HepG2 (cell line): ENCODE measurements around the gene NACAD. TPM values are rescaled to one million over a fixed set of nuclear protein-coding genes. Genes with fewer than 3 reads are reported as not detected.

Source experiments
- ATAC-seq: fragments of 200-7000 bp; cut with Tn5 transposase; 3 replicates; pipeline ENCODE4 v1.9.1; 2020; ENCODE audit warnings: mild to moderate bottlenecking, moderate library complexity
- BruUV-seq: library from RNA; stranded (reverse); fragments of 400-500 nt; replicated peaks from 2 replicates; lab custom pipeline; 2021; lab: Mats Ljungman, UMichigan
- CTCF ChIA-PET: fragments of 300-600 bp; formaldehyde crosslinking; extraction: SDS; loops from one replicate; lab custom pipeline; 2021; ENCODE audit warnings: low total read pairs, inconsistent platforms, low intra/inter-chr PET ratio; lab: Yijun Ruan, JAX
- POLR2A ChIA-PET: fragments of 350-600 bp; sonication (Branson Sonifier 250); formaldehyde crosslinking; loops from one replicate; lab custom pipeline; 2020; ENCODE audit warnings: antibody characterized with exemption, inconsistent platforms; lab: Yijun Ruan, JAX
- DNase-seq: peaks from one replicate; pipeline ENCODE4 v3.0.0-alpha.2; 2015; ENCODE audit warnings: low spot score
- FAIRE-seq: peaks from 3 replicates; lab custom pipeline; 2011; peaks lifted over from hg19 to GRCh38; lab: Jason Lieb, UNC
- H2AFZ ChIP-seq: one replicate; pipeline ENCODE4 v1.6.1; 2011; ENCODE audit warnings: low read length, inconsistent platforms
- H3K27ac ChIP-seq: fragments of 300-600 bp; 3 replicates; pipeline ENCODE4 v1.8.0; 2011; ENCODE audit warnings: mixed run types, mild to moderate bottlenecking, mixed read lengths, low read length, inconsistent platforms; ENCODE audit not compliant: insufficient read depth; ENCODE audit errors: extremely low read length
- H3K27me3 ChIP-seq, 2 experiments: fragments of 200-600 bp in 1 of 2; 2 replicates in 1 of 2; 3 replicates in 1 of 2; pipeline versions ENCODE4 v1.6.0 to v1.8.0; 2011; ENCODE audit warnings: low read length in 2 of 2, mild to moderate bottlenecking in 2 of 2, moderate library complexity in 2 of 2, inconsistent platforms in 1 of 2; ENCODE audit not compliant: insufficient read depth in 2 of 2, control insufficient read depth in 1 of 2
- H3K36me3 ChIP-seq, 2 experiments: fragments of 200-600 bp in 1 of 2; replicated peaks in 1 of 2; 2 replicates in 1 of 2; 3 replicates in 1 of 2; pipeline versions ENCODE4 v1.5.1 to v1.8.0; 2011; ENCODE audit warnings: low read length in 2 of 2, inconsistent platforms in 1 of 2; ENCODE audit not compliant: insufficient read depth in 2 of 2, control insufficient read depth in 1 of 2
- H3K4me1 ChIP-seq: 2 replicates; pipeline ENCODE4 v1.5.1; 2012; ENCODE audit warnings: low read length, inconsistent platforms; ENCODE audit not compliant: insufficient read depth
- H3K4me2 ChIP-seq: 2 replicates; pipeline ENCODE4 v1.6.0; 2011; ENCODE audit warnings: low read depth, low read length, inconsistent platforms
- H3K4me3 ChIP-seq, 3 experiments: fragments of 200-600 bp in 1 of 3; sonication (generic), shearing (Covaris generic) in 1 of 3; replicated peaks in 1 of 3; 2 replicates each; pipeline ENCODE4 v1.5.1; 2011 to 2016; ENCODE audit warnings: low read length in 3 of 3, inconsistent platforms in 2 of 3, low read depth in 2 of 3, mild to moderate bottlenecking in 2 of 3, control low read depth in 1 of 3, mixed read lengths in 1 of 3; ENCODE audit not compliant: insufficient read depth in 1 of 3
- H3K79me2 ChIP-seq: one replicate; pipeline ENCODE4 v1.6.1; 2011; ENCODE audit warnings: low read length, inconsistent platforms; ENCODE audit not compliant: insufficient read depth
- H3K9ac ChIP-seq: 2 replicates; pipeline ENCODE4 v1.6.0; 2011; ENCODE audit warnings: mild to moderate bottlenecking, low read depth, low read length, inconsistent platforms; ENCODE audit not compliant: insufficient read depth
- H3K9me3 ChIP-seq: 2 replicates; pipeline ENCODE4 v1.5.1; 2012; ENCODE audit warnings: mild to moderate bottlenecking, low read length
- H4K20me1 ChIP-seq: 2 replicates; pipeline ENCODE4 v1.6.0; 2011; ENCODE audit warnings: inconsistent platforms, mild to moderate bottlenecking, low read length, moderate library complexity; ENCODE audit not compliant: insufficient read depth
- CEBPB ChIP-seq: IDR thresholded peaks from 2 replicates; pipeline ENCODE4 v1.6.1; 2011; ENCODE audit warnings: low read depth, low read length, improper control_type of control experiment, borderline replicate concordance
- HNRNPUL1 ChIP-seq: fragments of 200-400 bp; formaldehyde crosslinking; IDR thresholded peaks from 2 replicates; pipeline ENCODE4 v1.6.1; 2017; ENCODE audit warnings: low read depth, mild to moderate bottlenecking, low read length, moderate library complexity
- ISL2 ChIP-seq: sonication (generic); formaldehyde crosslinking; IDR thresholded peaks from 2 replicates; pipeline ENCODE4 v1.5.0; 2020; ENCODE audit warnings: missing genetic modification reagents
- KDM4B ChIP-seq: sonication (generic); formaldehyde crosslinking; IDR thresholded peaks from 2 replicates; pipeline ENCODE4 v1.4.0; 2020; ENCODE audit warnings: missing genetic modification reagents
- NKX3-1 ChIP-seq: sonication (generic); formaldehyde crosslinking; IDR thresholded peaks from 2 replicates; pipeline ENCODE4 v1.5.0; 2020; ENCODE audit warnings: missing genetic modification reagents
- PAWR ChIP-seq: sonication (generic); formaldehyde crosslinking; IDR thresholded peaks from 2 replicates; pipeline ENCODE4 v1.4.0; 2020; ENCODE audit warnings: missing genetic modification reagents, mild to moderate bottlenecking, borderline replicate concordance
- PHB2 ChIP-seq: fragments of 450-650 bp; IDR thresholded peaks from 2 replicates; pipeline ENCODE4 v1.6.1; 2018; ENCODE audit not compliant: partially characterized antibody
- REXO4 ChIP-seq: sonication (generic); formaldehyde crosslinking; IDR thresholded peaks from 2 replicates; pipeline ENCODE4 v1.8.0; 2022; ENCODE audit warnings: missing genetic modification reagents, mild to moderate bottlenecking, borderline replicate concordance
- TOE1 ChIP-seq: sonication (generic); formaldehyde crosslinking; IDR thresholded peaks from 2 replicates; pipeline ENCODE4 v1.4.0; 2020; ENCODE audit warnings: mild to moderate bottlenecking, missing genetic modification reagents
- ZBTB43 ChIP-seq: sonication (generic); formaldehyde crosslinking; conservative IDR thresholded peaks from 2 replicates; pipeline ENCODE4 v1.4.0; 2020; ENCODE audit warnings: missing genetic modification reagents
- ZMYM4 ChIP-seq: sonication (generic); formaldehyde crosslinking; IDR thresholded peaks from 2 replicates; pipeline ENCODE4 v1.8.1; 2023; ENCODE audit warnings: mild to moderate bottlenecking, missing genetic modification reagents
- ZNF138 ChIP-seq: sonication (generic); formaldehyde crosslinking; IDR thresholded peaks from 2 replicates; pipeline ENCODE4 v1.5.0; 2020; ENCODE audit warnings: mild to moderate bottlenecking, low read depth, missing genetic modification reagents
- ZNF251 ChIP-seq: sonication (generic); formaldehyde crosslinking; IDR thresholded peaks from 2 replicates; pipeline ENCODE4 v1.9.0; 2021; ENCODE audit warnings: mild to moderate bottlenecking, missing genetic modification reagents
- ZNF441 ChIP-seq: sonication (generic); formaldehyde crosslinking; IDR thresholded peaks from 2 replicates; pipeline ENCODE4 v1.7.0; 2021; ENCODE audit warnings: missing genetic modification reagents, borderline replicate concordance
- ZNF574 ChIP-seq: sonication (generic); formaldehyde crosslinking; IDR thresholded peaks from 2 replicates; pipeline ENCODE4 v1.4.0; 2020; ENCODE audit warnings: missing genetic modification reagents
- ZNF773 ChIP-seq: sonication (generic); formaldehyde crosslinking; IDR thresholded peaks from 2 replicates; pipeline ENCODE4 v1.4.0; 2020; ENCODE audit warnings: missing genetic modification reagents, borderline replicate concordance
- ZNF781 ChIP-seq: sonication (generic); formaldehyde crosslinking; IDR thresholded peaks from 2 replicates; pipeline ENCODE4 v1.5.1; 2020; ENCODE audit warnings: borderline replicate concordance, mild to moderate bottlenecking, missing genetic modification reagents; ENCODE audit errors: not compliant biosample characterization
- WGBS: methylation state at CpG from one replicate; pipeline ENCODE4 v1.1.6; 2017; ENCODE audit warnings: low lambda C conversion rate; 5-methylcytosine and 5-hydroxymethylcytosine counted together
- in situ Hi-C: cut with HindIII; loops from 2 replicates; pipeline ENCODE4 v1.10.0; 2017; ENCODE audit warnings: low pct_unique_long_range_greater_than_20kb; ENCODE audit not compliant: extremely low pct_ligation_motif_present
- intact Hi-C: fragments of 100-400 bp; cut with micrococcal nuclease; formaldehyde crosslinking; loops from one replicate; pipeline ENCODE4 v1.10.0; 2022; ENCODE audit not compliant: unreplicated experiment
- polyA plus RNA-seq, 8 experiments: library from polyadenylated mRNA; depleted of rRNA in 3 of 8; stranded (reverse) in 7 of 8; unstranded in 1 of 8; fragments of >200 nt; fragmentation: Illumina TruSeq in 4 of 8; extraction: Trizol in 4 of 8; gene quantifications; 2 replicates each; pipeline versions ENCODE4 v1.2.1 to v1.2.3, GENCODE V29; 2011 to 2016; ENCODE audit warnings: low read depth in 4 of 8, missing spikeins in 1 of 8, mixed read lengths in 1 of 8; ENCODE audit not compliant: insufficient read depth in 1 of 8
- total RNA-seq, 5 experiments: library from RNA; depleted of rRNA; stranded (reverse); fragments of >200 nt; fragmentation: Illumina TruSeq; extraction: Trizol; gene quantifications; 2 replicates each; pipeline ENCODE4 v1.2.3, GENCODE V29; 2016; ENCODE audit warnings: low read depth in 1 of 5

Gene NACAD
- total and polyA plus RNA-seq, 2 of the 13 experiments (the other 11 are each of a cell fraction or from before 2014, with no cell fraction given), result 0.04 TPM; not detected in 1

DNA sequence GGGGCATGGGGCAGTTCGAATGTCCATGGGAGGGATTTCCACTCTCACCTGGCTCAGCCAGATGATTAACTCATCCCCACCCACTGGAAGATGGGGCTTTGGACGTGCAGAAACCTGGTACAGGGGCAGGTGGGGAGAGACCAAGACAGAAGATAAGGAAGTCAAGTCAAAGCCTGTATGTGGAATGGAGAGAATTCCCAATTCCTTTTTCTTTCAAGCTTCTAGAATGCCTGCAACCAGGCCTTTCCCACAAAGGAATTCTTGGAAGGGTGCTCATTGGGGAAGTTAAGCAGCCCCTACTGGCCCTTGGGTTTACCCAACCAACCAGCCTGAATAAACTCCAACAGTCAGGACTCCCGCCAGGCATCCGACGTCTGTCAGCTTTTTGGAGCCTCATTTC is 49.7 kb downstream of the NACAD start:
- in situ Hi-C loops, result no loop called here
- no peaks in the 10 kb centered on the region for H4K20me1 ChIP-seq
- no peak for FAIRE-seq
- ChIA-PET POLR2A (interaction anchor here (1.8 kb wide), 1 partner anchor 73 kb away, joined by 4 read pairs; the partner anchor contains the start of gene TBRG4), CTCF (no interaction called here)
- no peak overlapping the region for H2AFZ ChIP-seq
- intact Hi-C loops, result no loop called here
- DNase-seq, result no peak
- TF ChIP-seq ZBTB43 (CRISPR knock-in tag) (no peak), PAWR (CRISPR knock-in tag) (no peak), ZNF773 (CRISPR knock-in tag) (no peak), ZNF781 (CRISPR knock-in tag) (no peak), TOE1 (CRISPR knock-in tag) (no peak)
- H3K9me3 ChIP-seq, result no peaks in the 10 kb centered on the region
- BruUV-seq, result no TSS peak
- no peak overlapping the region for H3K27ac ChIP-seq
- ATAC-seq, result no peak
- H3K27me3 ChIP-seq, result no peaks in the 10 kb centered on the region
- no peak overlapping the region for H3K4me3 ChIP-seq
- 87% methylated on average over 5 of the region's 5 CpGs for WGBS
- H3K4me1 ChIP-seq, result peaks cover 43% of the 10 kb centered on the region
- no peak overlapping the region for H3K4me2 ChIP-seq
- H3K36me3 ChIP-seq, result 0 out of 5 replicates have a peak, but pooled peaks cover 0 to 6% of the 10 kb centered on the region in 2 experiments
- H3K79me2 ChIP-seq, result peaks cover 12% of the 10 kb centered on the region
- H3K9ac ChIP-seq, result no peak overlapping the region

DNA sequence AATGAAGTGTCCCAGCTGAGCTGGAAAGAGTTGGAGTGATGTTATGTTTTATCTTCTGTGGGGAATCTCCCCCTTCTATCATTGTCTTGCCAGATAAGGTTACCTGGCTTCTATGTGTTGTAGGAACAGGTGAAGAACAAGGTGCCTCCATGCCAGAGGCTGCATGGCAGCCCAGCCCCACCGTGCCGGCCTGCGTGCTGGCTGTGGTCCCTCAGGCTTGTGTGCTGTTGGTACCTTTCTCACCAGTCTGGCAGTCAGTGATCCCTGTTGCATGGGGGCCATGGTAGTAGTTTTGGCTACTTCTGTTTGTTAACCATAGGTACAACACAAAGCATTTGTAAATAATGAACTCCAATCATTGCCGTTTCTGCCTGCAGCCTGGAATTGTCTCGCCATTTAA is 50.9 kb downstream of the NACAD start:
- no peaks in the 10 kb centered on the region for H3K27me3 ChIP-seq
- ATAC-seq, result no peak
- in situ Hi-C loops (no loop called here), intact Hi-C loops (no loop called here)
- H3K79me2 ChIP-seq, result peaks cover 12% of the 10 kb centered on the region
- no peak overlapping the region for H3K4me3 ChIP-seq
- peaks cover 55% of the 10 kb centered on the region for H3K4me1 ChIP-seq
- H2AFZ ChIP-seq, result no peak overlapping the region
- H4K20me1 ChIP-seq, result no peaks in the 10 kb centered on the region
- POLR2A ChIA-PET, result no interaction called here
- CTCF ChIA-PET, result no interaction called here
- H3K27ac ChIP-seq, result no peak overlapping the region
- H3K9ac ChIP-seq, result no peak overlapping the region
- 0 out of 5 replicates have a peak, but pooled peaks cover 0 to 6% of the 10 kb centered on the region in 2 experiments for H3K36me3 ChIP-seq
- BruUV-seq, result no TSS peak
- FAIRE-seq, result no peak
- no peaks in the 10 kb centered on the region for H3K9me3 ChIP-seq
- DNase-seq, result no peak
- 88% methylated on average over 5 of the region's 5 CpGs for WGBS
- no peak overlapping the region for H3K4me2 ChIP-seq
- TF ChIP-seq HNRNPUL1 (no peak), ZNF251 (CRISPR knock-in tag) (no peak), NKX3-1 (no peak), ZMYM4 (CRISPR knock-in tag) (no peak), ZNF574 (CRISPR knock-in tag) (no peak), CEBPB (no peak), ZNF441 (CRISPR knock-in tag) (no peak), PHB2 (no peak), KDM4B (no peak), REXO4 (no peak), ZNF138 (no peak), ISL2 (no peak)
